Measurements from ENCODE around the gene OTOG.

DNA sequence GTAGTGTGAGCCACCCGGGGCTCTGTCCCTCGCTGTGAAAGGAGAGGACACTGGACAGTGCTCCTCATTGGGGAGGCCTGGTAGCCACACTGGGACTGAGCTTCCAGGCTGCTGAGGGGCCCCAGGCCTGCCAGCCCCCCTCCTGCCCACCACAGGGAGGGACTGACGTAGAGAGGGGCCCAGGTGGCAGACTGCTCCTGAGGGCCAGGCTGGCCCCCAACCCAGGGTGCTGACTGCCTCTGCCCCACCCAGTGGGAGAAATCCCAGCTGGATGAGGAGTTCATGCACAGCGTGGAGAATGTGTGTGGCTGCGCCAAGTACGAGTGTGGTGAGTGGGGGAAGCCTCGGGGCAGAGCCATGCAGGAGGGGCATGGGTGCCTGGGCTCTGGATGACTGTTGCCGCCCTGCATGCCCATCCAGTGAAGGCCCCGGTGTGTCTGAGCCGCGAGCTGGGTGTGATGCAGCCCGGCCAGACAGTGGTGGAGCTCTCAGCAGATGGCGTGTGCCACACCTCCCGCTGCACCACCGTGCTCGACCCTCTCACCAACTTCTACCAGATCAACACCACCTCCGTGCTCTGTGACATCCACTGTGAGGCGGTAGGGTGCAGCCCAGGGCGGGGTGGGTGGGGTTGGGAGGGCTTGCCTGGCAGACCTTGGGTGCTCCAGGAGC lies 93.6 kb downstream of the OTOG start:
- TF ChIP-seq, protein P1, sequence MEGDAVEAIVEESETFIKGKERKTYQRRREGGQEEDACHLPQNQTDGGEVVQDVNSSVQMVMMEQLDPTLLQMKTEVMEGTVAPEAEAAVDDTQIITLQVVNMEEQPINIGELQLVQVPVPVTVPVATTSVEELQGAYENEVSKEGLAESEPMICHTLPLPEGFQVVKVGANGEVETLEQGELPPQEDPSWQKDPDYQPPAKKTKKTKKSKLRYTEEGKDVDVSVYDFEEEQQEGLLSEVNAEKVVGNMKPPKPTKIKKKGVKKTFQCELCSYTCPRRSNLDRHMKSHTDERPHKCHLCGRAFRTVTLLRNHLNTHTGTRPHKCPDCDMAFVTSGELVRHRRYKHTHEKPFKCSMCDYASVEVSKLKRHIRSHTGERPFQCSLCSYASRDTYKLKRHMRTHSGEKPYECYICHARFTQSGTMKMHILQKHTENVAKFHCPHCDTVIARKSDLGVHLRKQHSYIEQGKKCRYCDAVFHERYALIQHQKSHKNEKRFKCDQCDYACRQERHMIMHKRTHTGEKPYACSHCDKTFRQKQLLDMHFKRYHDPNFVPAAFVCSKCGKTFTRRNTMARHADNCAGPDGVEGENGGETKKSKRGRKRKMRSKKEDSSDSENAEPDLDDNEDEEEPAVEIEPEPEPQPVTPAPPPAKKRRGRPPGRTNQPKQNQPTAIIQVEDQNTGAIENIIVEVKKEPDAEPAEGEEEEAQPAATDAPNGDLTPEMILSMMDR (IDR thresholded peaks at IDR 0.05; ENCODE audit: low read depth, low read length, poor library complexity, severe bottlenecking), result no peak
- no peak for TF ChIP-seq EZH2phosphoT487 (IDR thresholded peaks at IDR 0.05; ENCODE audit: borderline replicate concordance, low read length)

Data from DOHH2 (cell line).